HG03196 (cell line): ENCODE measurements around the gene RIC3.

Source experiments
- ATAC-seq: cut with Tn5 transposase; IDR thresholded peaks from one replicate; pipeline ENCODE4 v1.9.1; 2021; ENCODE audit not compliant: unreplicated experiment

Gene RIC3

GRCh38 chr11:8087756-8088155 lies 81.1 kb downstream of the RIC3 start:
- no peak for ATAC-seq

GRCh38 chr11:8087185-8087584 lies 81.6 kb downstream of the RIC3 start:
- ATAC-seq = no peak

- no peak for ATAC-seq
Observed at GRCh38 chr11:8086571-8086970, 82.3 kb downstream of the RIC3 start.

- no peak for ATAC-seq
Observed at GRCh38 chr11:8086001-8086479, 82.8 kb downstream of the RIC3 start.

- no peak for ATAC-seq
Observed at GRCh38 chr11:8085011-8085645, 83.7 kb downstream of the RIC3 start.

GRCh38 chr11:8084352-8084751 lies 84.5 kb downstream of the RIC3 start:
- ATAC-seq = no peak

GRCh38 chr11:8083871-8084281 lies 84.9 kb downstream of the RIC3 start:
- no peak for ATAC-seq

- ATAC-seq = no peak
Observed at GRCh38 chr11:8083088-8083395, 85.8 kb downstream of the RIC3 start.

- ATAC-seq = no peak
Observed at GRCh38 chr11:8082391-8083087, 86.3 kb downstream of the RIC3 start.

GRCh38 chr11:8081591-8082250 lies 87.1 kb downstream of the RIC3 start:
- no peak for ATAC-seq

- ATAC-seq = no peak
Observed at GRCh38 chr11:8080674-8081590, 87.9 kb downstream of the RIC3 start, which contains the start of gene TUB. Gene TUB (plus strand): TSS chr11:8081211. CDS start chr11:8081511, 300 bp downstream.

- no peak for ATAC-seq
Observed at GRCh38 chr11:8080069-8080670, 88.7 kb downstream of the RIC3 start.

GRCh38 chr11:8079111-8079675 lies 89.6 kb downstream of the RIC3 start:
- no peak for ATAC-seq

- no peak for ATAC-seq
Observed at GRCh38 chr11:8075119-8075726, 93.6 kb downstream of the RIC3 start.

- no peak for ATAC-seq
Observed at GRCh38 chr11:8071616-8072581, 96.9 kb downstream of the RIC3 start.

GRCh38 chr11:8070417-8071115 lies 98.3 kb downstream of the RIC3 start:
- no peak for ATAC-seq

- ATAC-seq = no peak
Observed at GRCh38 chr11:8069771-8070170, 99.1 kb downstream of the RIC3 start.

- no peak for ATAC-seq
Observed at GRCh38 chr11:8068605-8069221, 100.1 kb downstream of the RIC3 start.
